ENCODE measurements around the gene FOXO6. TPM values are rescaled to one million over a fixed set of nuclear protein-coding genes. Genes with fewer than 3 reads are reported as not detected.

Gene FOXO6
- total and polyA plus RNA-seq, 9 of the 15 experiments (the other 6 are each of a cell fraction or from before 2014, with no cell fraction given) = 0.04 to 0.31 (median 0.12) TPM; not detected in 5

DNA sequence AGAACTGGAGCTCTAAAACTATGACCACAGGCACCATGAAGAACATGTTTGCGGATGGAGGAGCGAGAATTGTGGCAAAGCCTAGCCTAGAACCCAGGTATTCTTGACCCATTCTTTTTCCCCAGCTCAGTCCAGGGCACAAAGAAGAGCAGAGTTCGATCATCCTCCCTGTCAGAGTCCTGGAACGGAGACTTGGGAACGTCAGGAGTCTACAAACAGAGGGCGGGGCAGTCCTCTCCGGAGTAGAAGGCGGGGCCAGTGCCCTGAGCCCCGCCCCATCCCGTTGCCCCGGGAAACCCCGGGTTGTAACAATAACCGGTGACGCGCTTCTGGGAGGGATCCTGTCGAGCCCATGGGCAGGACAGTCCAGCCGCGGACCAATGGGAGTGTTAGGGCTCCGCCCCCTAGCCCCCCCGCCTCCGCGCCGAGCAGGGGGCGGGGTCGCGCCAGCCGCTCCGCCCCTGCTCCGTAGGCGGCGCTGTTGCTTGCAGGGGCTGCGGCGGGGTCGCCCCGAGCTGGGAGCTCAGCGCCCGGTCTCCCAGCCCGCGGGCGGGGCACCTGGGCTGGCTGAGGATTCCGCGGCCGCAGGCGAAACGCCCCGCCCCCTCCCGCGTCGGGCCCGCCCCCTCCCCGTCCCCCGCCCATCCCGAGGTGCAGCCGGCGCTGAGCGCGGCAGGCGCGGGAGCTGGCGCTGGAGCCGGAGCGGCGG, at the start of gene FOXO6 (continued):
- TF ChIP-seq, protein P1, sequence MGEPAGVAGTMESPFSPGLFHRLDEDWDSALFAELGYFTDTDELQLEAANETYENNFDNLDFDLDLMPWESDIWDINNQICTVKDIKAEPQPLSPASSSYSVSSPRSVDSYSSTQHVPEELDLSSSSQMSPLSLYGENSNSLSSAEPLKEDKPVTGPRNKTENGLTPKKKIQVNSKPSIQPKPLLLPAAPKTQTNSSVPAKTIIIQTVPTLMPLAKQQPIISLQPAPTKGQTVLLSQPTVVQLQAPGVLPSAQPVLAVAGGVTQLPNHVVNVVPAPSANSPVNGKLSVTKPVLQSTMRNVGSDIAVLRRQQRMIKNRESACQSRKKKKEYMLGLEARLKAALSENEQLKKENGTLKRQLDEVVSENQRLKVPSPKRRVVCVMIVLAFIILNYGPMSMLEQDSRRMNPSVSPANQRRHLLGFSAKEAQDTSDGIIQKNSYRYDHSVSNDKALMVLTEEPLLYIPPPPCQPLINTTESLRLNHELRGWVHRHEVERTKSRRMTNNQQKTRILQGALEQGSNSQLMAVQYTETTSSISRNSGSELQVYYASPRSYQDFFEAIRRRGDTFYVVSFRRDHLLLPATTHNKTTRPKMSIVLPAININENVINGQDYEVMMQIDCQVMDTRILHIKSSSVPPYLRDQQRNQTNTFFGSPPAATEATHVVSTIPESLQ (CRISPR knock-in tag; IDR thresholded peaks at IDR 0.05) = no peak
- TF ChIP-seq, protein P2, sequence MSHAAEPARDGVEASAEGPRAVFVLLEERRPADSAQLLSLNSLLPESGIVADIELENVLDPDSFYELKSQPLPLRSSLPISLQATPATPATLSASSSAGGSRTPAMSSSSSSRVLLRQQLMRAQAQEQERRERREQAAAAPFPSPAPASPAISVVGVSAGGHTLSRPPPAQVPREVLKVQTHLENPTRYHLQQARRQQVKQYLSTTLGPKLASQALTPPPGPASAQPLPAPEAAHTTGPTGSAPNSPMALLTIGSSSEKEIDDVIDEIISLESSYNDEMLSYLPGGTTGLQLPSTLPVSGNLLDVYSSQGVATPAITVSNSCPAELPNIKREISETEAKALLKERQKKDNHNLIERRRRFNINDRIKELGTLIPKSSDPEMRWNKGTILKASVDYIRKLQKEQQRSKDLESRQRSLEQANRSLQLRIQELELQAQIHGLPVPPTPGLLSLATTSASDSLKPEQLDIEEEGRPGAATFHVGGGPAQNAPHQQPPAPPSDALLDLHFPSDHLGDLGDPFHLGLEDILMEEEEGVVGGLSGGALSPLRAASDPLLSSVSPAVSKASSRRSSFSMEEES (CRISPR knock-in tag; IDR thresholded peaks at IDR 0.05) = no peak
- TF ChIP-seq ZNF644 (tag; IDR thresholded peaks at IDR 0.05; ENCODE audit: low read depth) (no peak), ZNF436 (CRISPR knock-in tag; IDR thresholded peaks at IDR 0.05) (no peak), ZNF408 (CRISPR knock-in tag; IDR thresholded peaks at IDR 0.05; ENCODE audit: low read depth) (no peak), ZNF695 (CRISPR knock-in tag; IDR thresholded peaks at IDR 0.05) (no peak), SIN3B (IDR thresholded peaks at IDR 0.05; ENCODE audit: low read depth) (no peak), CBX2 (IDR thresholded peaks at IDR 0.05; ENCODE audit: insufficient read depth, low read length, poor library complexity, severe bottlenecking) (no peak), DIDO1 (tag; IDR thresholded peaks at IDR 0.05; ENCODE audit: low read depth) (no peak), SAP30 (IDR thresholded peaks at IDR 0.05; ENCODE audit: borderline replicate concordance, insufficient read depth, low read depth, low read length, poor library complexity, severe bottlenecking) (no peak), GABPB2 (CRISPR knock-in tag; conservative IDR thresholded peaks at IDR 0.05) (no peak), DMBX1 (CRISPR knock-in tag; IDR thresholded peaks at IDR 0.05; ENCODE audit: borderline replicate concordance) (no peak), TFAM (CRISPR knock-in tag; conservative IDR thresholded peaks at IDR 0.05) (no peak), HNRNPL (IDR thresholded peaks at IDR 0.05; ENCODE audit: low read depth, low read length) (no peak), EZH2 (IDR thresholded peaks at IDR 0.05; ENCODE audit: borderline replicate concordance, low read depth, low read length) (no peak), SRSF1 (IDR thresholded peaks at IDR 0.05; ENCODE audit: low read depth, low read length) (no peak)
- TF ChIP-seq, protein P3, sequence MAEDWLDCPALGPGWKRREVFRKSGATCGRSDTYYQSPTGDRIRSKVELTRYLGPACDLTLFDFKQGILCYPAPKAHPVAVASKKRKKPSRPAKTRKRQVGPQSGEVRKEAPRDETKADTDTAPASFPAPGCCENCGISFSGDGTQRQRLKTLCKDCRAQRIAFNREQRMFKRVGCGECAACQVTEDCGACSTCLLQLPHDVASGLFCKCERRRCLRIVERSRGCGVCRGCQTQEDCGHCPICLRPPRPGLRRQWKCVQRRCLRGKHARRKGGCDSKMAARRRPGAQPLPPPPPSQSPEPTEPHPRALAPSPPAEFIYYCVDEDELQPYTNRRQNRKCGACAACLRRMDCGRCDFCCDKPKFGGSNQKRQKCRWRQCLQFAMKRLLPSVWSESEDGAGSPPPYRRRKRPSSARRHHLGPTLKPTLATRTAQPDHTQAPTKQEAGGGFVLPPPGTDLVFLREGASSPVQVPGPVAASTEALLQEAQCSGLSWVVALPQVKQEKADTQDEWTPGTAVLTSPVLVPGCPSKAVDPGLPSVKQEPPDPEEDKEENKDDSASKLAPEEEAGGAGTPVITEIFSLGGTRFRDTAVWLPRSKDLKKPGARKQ (CRISPR knock-in tag; IDR thresholded peaks at IDR 0.05) = no peak
- TF ChIP-seq, protein P4, sequence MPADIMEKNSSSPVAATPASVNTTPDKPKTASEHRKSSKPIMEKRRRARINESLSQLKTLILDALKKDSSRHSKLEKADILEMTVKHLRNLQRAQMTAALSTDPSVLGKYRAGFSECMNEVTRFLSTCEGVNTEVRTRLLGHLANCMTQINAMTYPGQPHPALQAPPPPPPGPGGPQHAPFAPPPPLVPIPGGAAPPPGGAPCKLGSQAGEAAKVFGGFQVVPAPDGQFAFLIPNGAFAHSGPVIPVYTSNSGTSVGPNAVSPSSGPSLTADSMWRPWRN (IDR thresholded peaks at IDR 0.05; ENCODE audit: low read depth) = no peak
- TF ChIP-seq, protein P5, sequence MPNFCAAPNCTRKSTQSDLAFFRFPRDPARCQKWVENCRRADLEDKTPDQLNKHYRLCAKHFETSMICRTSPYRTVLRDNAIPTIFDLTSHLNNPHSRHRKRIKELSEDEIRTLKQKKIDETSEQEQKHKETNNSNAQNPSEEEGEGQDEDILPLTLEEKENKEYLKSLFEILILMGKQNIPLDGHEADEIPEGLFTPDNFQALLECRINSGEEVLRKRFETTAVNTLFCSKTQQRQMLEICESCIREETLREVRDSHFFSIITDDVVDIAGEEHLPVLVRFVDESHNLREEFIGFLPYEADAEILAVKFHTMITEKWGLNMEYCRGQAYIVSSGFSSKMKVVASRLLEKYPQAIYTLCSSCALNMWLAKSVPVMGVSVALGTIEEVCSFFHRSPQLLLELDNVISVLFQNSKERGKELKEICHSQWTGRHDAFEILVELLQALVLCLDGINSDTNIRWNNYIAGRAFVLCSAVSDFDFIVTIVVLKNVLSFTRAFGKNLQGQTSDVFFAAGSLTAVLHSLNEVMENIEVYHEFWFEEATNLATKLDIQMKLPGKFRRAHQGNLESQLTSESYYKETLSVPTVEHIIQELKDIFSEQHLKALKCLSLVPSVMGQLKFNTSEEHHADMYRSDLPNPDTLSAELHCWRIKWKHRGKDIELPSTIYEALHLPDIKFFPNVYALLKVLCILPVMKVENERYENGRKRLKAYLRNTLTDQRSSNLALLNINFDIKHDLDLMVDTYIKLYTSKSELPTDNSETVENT (CRISPR knock-in tag; IDR thresholded peaks at IDR 0.05) = 0 out of 2 replicates have a peak, but pooled peaks have one; percentile 11

Measured in K562 (cell line).